CD4-positive, alpha-beta T cell treated with Interleukin-4 for 4 hours (primary cell): ENCODE data around the gene MYL2.

Source experiments
- DNase-seq: peaks from one replicate; pipeline ENCODE4 v3.0.0-alpha.2; 2020

Gene MYL2

DNA sequence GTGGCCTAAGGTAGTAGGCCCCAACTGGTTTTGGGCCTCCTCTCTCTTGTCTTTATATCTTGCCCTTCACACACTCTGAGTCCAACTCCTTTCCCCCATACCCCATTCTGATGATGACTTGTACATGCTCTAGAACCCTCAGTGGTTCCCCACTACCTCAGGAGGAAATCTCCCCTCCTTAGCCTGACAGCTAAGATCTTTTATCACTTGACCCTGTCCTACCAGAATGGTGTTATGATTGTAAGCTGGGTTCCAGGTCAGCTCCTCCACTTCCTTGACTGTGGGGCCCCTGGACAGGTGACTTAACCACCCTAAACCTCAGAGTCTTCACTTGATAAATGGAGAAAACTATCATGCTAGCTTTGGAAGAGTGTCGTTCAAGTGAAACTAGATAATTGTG lies 9.4 kb upstream of the MYL2 start:
- DNase-seq = no peak

DNA sequence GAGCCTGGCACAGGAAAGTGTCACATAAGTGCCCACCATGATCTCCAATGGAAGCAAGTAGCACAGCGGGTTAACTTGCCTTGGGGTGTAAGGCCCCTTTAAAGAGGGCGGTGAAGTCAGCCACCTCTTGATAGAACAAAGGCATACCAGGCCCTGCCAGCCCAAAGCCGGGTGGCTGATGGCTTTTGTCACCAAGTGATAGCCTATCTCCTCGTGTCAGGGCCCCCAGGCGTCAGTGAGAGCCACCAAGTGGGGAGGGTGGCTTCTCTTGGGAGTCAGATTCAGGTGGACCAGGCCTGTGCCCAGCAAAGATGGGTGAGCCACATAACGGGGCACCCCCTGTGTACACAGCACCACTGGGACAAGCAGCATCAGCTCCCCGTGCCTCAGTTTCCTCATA lies 8.3 kb upstream of the MYL2 start:
- no peak for DNase-seq

DNA sequence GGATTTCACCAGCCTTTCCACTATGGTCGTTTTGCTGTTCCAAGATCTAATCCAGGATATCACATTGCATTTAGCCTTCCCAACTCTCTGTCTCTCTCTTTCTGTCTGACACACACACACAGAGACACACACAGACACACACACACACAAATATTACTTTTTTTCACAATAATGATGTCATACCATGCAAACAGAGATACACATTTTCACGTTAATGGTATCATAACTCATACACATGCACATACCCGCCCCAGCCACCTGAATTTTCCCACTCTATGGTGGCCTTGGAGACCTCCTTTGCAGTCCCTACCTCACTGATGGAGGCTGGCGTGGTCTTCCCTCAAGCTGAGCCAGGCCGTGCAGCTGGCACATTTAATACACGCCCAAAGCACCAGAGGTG lies 7.2 kb upstream of the MYL2 start:
- DNase-seq = no peak

DNA sequence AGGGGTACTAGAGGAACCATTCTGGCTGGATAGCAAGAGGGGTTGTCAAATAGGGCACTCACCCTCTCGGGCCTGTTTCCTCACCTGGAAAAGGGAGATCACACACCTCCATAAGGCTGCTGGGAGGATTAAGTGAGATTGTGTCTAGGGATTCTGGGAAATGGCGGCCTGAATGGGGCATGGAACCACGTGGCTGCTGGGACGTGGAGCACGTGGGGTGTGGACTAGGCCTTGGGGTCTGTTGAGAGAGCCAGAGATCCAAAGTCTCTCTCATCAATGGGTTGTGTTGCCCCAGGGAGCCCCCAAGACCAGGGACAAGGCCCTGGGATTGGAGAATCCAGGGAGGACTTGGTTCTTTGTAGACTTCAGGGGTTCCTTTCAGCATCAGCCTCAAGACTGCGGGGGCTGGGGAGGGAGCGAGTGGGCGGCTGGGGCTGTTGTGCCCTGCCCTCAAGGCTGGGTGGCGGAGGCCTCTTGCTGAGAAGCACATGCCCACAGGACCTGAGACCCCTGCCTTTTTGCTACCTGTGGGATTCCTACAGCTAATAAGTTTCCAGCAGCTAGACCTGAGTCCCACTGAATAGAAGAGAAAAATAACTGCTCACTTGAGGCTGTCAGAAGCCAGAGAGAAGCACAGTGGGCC lies 3.4 kb upstream of the MYL2 start:
- DNase-seq = no peak

DNA sequence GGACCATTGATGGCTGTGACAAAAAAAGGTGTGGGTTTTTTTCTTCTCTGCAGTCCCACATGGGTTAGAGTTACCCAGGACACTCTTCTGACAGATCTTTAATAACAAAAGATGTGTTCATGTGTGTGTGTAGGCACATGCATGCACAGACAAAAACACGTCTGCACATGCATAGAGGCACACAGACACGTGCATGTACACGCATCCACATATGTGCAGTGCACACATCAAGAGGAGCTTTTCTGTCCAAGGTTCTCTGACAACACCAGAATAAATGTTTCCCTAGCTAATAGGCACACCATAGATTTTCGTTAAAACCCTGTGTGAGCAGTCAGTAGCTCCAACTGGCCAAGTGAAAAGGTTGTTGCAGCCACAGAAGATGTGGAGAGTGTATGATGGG lies 2.8 kb upstream of the MYL2 start:
- DNase-seq = no peak

DNA sequence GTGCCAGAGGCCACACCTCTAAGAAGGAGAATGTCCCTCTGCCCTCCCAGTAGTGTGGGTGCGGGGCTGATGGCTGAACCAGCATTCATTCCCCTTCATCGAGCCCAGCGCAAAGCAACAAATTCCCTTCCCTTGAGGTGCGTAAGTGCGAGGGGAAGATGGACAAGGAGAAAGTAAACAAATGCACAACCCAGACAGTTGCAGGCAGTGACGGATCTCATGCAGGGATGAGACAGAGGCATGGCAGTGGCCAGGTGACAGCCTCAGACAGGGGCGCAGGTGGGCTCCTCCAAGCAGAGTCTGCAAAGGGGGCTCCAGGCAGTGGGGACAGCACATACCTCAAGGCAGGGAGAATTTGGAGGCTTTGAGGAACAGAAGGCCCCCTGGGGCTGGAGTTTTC lies 2.3 kb upstream of the MYL2 start:
- DNase-seq = no peak

DNA sequence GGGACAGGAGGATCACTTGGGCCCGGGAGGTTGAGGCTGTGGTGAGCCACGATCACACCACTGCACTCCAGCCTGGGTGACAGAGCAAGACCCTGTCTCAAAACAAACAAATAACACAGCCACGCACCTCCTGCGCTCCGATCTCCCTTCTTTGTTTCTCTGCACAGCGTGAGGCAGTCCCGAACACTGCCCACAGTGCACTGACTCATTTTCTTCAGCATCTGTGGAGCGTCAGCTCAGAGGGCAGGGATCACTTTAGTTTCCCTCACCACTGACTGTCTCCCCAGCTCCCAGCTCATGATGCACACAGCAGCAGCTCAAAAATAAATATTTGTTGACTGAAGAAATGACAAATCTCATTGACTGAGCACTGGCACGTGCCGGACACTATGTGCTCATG lies 883 bp upstream of the MYL2 start:
- DNase-seq = no peak

DNA sequence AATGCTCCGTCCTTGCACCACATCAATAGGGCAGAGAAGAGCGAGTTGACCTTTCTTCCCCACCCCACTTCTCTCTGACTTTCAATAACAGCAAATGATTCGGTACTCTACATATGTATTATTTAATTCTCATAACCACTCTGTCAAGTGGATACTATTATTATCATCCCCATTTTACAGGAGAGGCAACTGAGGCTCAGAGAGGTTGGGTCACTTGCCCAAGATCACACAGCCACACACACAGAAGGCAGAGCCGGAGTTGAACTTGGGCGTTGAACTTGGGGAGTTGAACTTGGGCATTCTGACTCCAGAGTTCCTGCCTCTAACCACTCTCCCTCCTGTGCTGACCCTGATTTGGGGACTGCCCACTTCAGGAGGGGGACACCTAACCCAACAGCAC lies 659 bp downstream of the MYL2 start:
- DNase-seq = no peak

DNA sequence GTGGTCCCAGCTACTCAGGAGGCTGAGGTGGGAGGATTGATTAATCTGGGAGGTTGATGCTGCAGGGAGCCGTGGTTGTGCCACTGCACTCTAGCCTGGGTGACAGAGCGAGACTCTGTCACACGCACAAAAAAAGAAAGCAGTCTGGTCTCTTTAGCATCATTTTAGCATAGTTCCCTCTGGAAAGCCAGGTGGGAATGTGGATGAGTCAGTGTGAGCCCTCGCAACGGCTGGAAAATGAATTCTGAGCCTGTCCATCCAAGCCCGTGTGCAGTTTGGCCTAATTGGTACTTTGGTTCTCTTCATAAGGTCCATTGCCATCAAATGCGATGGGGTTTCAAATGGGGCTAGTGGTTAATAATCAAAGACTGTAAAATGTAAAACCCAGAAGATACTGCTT lies 2.4 kb downstream of the MYL2 start:
- no peak for DNase-seq

DNA sequence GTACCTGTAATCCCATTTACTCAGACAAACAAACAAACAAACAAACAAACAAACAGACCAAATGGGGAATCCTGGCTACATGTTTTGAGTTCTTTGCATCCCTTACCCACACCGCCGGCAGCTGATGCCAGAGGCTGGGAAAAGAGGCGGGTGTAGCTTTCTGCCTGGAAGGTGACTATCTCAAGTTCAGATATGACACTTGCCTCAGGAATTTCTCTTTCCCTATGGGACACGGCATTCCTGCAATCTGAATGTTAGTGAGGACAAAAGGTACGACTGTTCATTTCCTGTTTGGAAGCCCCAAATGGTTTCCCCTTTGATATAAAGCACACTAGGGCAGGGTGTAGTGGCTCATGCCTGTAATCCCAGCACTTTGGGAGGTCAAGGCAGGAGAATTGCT lies 2.9 kb downstream of the MYL2 start:
- DNase-seq = no peak

DNA sequence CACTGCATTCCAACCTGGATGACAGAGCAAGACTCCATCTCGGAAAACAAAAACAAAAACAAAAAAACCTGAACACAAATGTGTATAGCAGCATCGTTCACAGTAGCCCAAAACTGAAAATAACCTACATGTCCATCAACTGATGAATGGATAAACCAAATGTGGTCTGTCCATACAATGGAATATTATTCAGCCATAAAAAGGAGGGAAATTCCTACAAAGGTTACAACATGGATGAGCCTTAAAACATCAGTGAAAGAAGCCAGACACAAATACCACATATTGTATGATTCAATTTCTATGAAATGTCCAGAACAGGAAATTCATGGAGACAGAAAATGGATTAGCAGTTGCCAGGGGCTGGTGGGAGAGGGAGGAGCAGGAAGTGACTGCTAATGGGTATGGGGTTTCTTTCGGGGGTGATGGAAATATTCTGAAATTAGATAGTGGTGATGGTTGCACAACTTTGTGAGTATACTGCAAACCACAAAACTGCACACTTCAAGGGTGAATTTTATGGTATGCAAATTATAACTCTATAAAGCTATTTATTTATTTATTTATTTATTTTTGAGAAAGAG lies 4.0 kb downstream of the MYL2 start:
- no peak for DNase-seq

DNA sequence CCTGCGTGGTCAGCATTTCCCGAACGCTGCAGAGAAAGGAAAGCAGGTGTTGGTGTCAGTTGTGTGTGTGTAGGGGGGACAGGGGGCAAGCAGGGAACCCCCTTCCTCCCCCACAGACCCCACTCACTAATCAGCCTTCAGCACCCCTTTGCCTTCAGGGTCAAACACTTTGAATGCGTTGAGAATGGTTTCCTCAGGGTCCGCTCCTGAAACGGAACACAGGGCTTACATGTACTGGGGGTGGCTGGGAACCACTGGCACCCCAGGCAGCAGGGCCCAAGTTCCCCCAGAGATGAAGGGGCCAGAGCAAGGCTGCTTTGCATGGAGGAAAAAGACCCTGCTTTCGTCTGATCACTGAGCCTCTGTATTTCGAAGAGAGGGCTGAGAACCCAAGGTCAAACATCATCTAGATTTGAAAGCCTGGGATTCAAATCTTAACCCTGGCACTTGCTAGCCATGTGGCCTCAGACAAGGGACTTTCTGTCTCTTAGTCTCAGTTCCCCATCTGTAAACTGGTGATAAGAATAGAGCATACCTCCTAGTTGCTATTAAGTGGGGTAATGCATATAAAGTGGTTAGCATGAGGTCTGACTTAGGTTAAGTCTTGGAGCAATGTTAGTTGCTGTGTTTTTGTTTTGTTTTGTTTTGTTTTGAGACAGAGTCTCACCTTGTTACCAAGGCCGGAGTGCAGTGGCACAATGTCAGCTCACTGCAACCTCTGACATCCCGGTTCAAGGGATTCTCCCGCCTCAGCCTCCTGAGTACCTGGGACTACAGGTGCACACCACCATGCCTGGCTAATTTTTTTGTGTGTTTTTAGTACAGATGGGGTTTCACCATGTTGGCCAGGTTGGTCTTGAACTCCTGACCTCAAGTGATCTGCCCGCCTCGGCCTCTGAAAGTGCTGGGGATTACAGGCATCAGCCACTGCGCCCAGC lies 7.0 kb downstream of the MYL2 start:
- DNase-seq = no peak

DNA sequence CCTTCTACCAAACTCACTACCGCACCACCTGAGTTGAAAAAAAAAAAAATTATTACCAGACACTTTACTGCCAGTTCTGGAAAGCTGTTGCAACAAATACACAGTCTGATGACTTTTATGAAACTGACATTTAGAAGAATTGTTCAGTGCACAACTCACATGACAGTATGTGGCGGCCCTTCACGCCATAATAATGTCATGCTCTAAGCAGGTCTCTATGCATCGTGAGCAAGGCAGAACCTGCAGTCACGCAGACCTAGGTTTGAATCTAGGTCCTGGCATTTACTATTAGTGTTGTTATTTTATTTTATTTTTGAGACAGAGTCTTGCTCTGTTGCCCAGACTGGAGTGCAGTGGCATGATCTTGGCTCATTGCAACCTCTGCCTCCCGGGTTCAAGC lies 8.1 kb downstream of the MYL2 start:
- no peak for DNase-seq

DNA sequence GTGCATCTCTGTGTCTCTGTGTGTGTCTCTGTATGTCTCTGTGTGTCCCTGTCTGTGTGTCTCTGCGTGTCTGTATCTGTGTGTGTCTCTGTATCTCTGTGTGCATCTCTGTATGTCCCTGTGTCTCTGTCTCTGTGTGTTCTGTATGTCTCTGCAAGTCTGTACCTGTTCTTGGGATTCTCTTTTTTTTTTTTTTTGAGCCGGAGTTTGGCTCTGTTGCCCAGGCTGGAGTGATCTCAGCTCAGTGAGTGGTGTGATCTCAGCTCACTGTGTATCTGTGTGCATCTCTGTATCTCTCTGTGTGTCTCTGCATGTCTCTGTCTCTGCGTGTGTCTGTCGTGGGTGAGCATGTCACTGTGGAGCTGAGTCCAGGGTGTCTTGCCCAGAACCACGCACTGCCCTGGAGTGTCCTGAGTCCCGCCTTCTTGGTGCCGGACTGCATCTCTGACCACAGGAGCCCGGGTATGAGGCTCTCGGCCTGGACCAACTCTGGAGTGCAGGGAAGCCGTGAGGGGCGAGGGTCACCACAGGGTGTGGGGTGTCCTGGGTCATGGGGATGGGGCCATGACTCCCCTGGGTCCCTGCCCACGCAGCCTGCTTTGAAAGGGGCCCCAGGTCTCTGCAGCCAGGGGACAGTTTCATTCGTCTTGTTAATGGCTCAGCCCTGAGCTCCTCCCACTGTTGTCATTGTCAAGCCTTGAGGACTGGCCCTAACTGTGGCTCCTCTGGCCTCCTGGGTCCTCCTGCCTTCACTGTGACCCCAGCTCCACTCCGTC lies 11.8 kb downstream of the MYL2 start:
- no peak for DNase-seq

DNA sequence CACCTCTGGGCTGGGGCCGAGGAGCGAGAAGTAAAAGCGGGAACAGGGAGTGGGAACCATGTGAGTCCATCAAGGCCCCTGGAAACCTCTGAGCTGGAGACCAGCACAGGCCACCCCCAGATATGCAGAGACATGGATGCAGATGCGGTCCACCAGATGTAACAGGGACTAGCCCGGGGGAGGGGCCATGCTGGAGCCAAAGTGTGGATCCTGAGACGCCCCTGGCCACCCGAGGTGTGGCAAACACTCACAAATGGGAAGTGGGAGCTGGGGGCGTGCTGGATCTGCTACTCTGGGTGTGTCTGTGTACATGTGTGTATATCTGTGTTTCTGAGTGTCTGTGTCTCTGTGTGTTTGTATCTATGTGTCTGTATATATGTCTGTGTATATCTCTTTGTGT lies 12.8 kb downstream of the MYL2 start:
- DNase-seq = no peak

DNA sequence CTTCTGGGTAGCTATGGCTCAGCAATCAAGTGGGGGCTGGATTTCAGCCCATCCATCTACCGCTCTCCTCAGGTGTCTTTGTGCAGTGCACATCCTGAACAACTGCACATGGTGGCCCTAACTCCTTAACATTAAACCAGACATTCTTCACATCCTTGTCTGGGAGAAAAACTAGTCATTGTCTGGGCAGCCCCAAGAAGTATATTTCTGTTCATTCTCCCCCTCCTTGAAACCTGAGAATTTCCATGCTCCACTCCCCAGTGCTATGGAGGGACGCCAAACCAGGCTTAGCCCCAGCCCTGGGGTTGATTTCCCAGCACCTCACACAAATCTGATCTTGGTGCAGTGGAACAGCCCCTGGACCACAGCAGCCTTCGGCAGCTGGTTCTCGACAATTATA lies 13.4 kb downstream of the MYL2 start:
- DNase-seq = no peak

DNA sequence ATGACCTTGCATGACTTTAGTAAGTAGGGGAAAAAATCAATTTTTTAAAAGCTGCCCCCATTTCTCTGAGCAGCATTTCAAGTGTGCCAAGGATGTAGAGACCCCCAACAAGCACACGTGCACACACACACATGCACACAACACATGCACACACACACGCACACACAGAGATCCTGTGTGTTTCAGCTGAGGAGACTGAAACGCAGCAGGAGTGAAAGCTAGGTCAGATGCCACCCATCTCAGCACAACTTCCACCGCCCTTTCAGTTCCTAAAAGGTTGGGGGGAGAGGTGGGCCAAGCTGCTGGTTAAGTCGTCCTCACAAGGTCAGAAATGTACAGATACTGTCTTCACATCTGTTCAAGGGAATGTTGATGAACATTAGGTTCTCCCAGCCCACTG lies 13.9 kb downstream of the MYL2 start:
- DNase-seq = no peak

DNA sequence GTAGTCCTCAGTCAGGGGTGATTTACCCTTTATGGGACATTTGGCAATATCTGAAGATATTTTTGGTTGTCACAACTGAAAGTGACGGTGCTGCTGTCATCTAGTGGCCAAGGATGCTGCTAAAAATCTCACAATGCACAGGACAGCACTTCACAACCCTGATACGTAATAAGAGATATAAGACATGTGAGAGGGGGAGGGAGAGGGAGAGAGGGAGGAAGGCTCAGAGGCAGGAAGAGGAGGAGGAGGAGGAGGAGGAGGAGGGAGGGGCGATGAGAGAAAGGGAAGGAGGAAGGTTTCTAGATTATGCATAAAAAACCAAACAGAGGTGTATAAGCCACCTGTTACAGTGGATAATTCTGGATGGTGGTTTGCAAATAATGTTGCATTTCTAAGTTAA lies 14.3 kb downstream of the MYL2 start:
- DNase-seq = no peak

DNA sequence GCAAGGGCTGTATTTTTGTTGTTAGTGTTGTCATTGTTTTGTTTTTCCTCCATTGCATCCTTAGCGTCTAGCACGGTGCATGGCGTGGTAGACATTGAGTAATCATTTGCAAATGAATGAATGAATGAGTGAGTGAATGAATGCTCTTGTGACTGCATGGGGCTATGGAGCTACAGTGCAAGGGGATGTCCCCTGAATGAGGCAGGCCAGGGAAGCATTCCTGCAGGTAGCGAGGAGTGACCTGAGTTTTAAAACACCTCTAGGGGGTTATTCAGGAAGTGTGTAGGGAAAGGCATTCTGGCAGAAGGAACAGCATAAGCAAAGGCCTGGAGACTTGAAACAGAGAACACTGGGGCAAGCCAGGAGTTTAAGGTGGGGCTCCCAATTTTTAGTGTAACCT lies 16.9 kb downstream of the MYL2 start:
- DNase-seq = no peak

DNA sequence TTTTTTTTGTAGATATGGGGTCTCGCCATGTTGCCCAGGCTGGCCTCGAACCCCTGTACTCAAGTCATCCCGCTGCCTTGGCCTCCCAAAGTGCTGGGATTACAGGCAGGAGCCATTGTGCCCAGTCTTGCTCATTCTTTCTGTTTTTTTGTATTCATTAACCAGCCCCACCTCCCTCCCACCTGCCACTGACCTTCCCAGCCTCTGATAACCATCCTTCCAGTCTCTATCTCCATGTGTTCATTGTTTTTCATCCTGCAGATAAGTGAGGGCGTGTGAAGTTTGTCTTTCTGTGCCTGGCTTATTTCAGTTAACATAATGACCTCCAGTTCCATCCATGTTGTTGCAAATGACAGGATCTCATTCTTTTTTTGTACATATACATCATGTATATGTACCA lies 19.0 kb downstream of the MYL2 start:
- DNase-seq = no peak

DNA sequence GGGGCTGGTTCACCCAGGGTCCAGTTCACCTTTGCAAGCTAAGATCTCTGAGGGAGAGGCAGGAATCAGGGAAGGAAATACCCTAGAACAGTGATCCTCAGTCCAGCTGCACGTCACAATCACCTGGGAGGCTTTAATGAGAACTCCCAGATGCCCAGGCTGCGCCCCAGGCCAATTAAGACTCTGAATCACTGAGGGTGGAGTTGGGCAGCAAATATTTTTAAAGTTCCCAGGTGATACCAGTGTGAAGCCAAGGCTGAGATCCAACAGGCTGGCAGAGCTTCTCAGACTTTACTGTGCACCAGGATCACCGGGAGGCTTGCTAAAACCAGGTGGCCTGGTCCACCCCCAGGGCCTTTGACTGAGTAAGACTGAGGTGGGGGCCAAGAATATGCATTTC lies 23.8 kb downstream of the MYL2 start:
- DNase-seq = no peak

DNA sequence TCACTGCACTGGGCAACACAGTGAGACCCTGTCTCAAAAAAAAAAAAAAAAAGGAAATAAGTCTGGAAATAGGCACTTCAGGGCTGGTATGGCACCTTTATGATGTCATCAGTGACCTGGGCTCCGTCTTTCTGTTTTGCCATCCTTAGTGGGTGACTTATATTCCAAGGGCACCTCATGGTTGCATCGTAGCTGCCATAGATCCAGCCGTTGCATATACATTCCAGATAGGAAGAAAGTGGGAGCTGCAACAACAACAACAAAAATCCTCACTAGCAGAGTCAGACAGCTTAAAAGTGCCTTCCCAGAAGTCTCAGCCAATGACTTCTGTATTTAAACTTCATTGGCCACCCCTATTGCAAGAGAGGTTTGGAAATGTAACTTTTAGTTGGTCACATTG lies 26.4 kb downstream of the MYL2 start:
- DNase-seq = no peak

DNA sequence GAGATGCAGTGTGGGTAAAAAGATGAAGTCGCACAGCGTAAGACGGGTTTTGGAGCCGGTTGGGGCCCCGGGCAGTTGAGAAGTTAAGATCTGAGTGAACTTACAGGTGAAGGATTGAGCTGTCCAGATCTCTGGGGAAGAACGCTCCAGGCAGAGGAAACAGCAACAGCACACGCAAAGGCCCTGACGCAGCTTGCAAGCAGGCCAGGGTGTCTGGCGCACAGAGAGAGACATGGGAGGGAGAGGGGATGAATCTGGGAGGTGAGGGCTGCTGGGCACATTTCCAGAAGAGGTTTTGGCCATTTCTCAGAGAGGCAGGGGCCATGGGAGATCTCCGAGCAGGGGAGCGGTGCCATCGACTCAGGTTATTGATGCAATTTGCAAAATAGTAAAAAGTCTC lies 31.0 kb downstream of the MYL2 start:
- no peak for DNase-seq
